Activated naive CD8-positive, alpha-beta T cell treated with anti-CD3 and anti-CD28 coated beads, Interleukin-2, amount 50 U/mL, for 24 hours (primary cell): ENCODE results near the gene SIGLEC1.

Experiments used
- ATAC-seq: fragments of 150-1000 bp; cut with Tn5 transposase; one replicate; pipeline ENCODE4 v1.10.0; 2021
- DNase-seq: peaks from one replicate; pipeline ENCODE4 v3.0.0; 2021
- H3K27ac Mint-ChIP-seq: one replicate; pipeline ENCODE4 v1.8.0; 2021; ENCODE audit warnings: mild to moderate bottlenecking, mixed read lengths
- H3K27me3 Mint-ChIP-seq: one replicate; pipeline ENCODE4 v1.8.0; 2021; ENCODE audit warnings: mixed read lengths
- H3K36me3 Mint-ChIP-seq: one replicate; pipeline ENCODE4 v1.8.0; 2021; ENCODE audit warnings: low read depth, mixed read lengths
- H3K4me1 Mint-ChIP-seq: one replicate; pipeline ENCODE4 v1.8.0; 2021; ENCODE audit warnings: mixed read lengths
- H3K4me3 Mint-ChIP-seq: one replicate; pipeline ENCODE4 v1.8.0; 2021; ENCODE audit warnings: mild to moderate bottlenecking, moderate library complexity, mixed read lengths
- H3K9me3 Mint-ChIP-seq: one replicate; pipeline ENCODE4 v1.8.0; 2021; ENCODE audit warnings: mixed read lengths

The SIGLEC1 gene

GRCh38 chr20:3738111-3739053 is 26.0 kb upstream of the SIGLEC1 start:
- no peaks in the 10 kb centered on the region for H3K4me1 Mint-ChIP-seq
- H3K9me3 Mint-ChIP-seq: no peaks in the 10 kb centered on the region

GRCh38 chr20:3735768-3736167 is 23.4 kb upstream of the SIGLEC1 start:
- Mint-ChIP-seq H3K4me1 (no peaks in the 10 kb centered on the region), H3K27me3 (peaks cover 26% of the 10 kb centered on the region), H3K27ac (no peak overlapping the region), H3K36me3 (no peaks in the 10 kb centered on the region), H3K4me3 (no peak overlapping the region), H3K9me3 (no peaks in the 10 kb centered on the region)
- ATAC-seq (no peak), DNase-seq (no peak)

More at GRCh38 chr20:3738111-3739053, 26.0 kb upstream of the SIGLEC1 start:
- DNase-seq: no peak
- no peak overlapping the region for H3K27ac Mint-ChIP-seq
- no peak overlapping the region for H3K4me3 Mint-ChIP-seq
- no peaks in the 10 kb centered on the region for H3K36me3 Mint-ChIP-seq
- no peak for ATAC-seq
- peaks cover 7% of the 10 kb centered on the region for H3K27me3 Mint-ChIP-seq

DNA sequence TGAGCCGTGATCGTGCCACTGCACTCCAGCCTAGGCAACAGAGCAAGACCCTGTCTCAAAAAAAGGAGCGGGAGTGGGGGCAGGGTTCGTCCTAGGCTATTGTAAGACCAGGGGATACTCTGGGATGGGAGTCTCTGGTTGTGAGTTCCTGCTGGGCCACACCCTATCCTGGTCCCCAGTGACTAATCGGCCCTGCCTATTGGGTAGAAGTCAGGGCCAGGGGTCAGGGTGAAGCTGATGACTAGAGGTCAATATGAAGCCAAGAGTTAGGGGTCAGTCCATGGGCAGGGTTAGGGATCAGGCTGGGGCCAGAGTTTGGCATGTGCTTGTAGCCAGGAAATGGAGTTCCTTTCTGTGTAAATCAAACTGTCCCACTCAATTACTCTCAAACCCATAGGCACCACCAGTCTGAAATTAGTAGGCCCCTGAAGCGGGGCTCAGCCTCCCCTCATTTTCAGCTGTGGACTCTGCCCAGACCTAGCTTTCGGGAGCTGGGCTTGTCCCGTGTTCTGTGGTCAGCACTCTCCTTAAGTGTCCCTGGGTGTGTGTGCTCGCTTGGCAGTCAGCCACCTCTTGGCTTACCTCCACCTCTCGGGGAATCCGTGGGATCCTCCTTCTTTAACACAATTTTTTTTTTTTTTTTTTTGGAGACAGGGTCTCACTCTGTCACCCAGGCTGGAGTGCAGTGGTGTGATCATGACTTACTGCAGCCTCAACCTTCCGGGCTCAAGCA is 21.9 kb upstream of the SIGLEC1 start:
- ATAC-seq: no peak
- no peaks in the 10 kb centered on the region for H3K36me3 Mint-ChIP-seq
- no peak overlapping the region for H3K4me3 Mint-ChIP-seq
- H3K4me1 Mint-ChIP-seq: no peaks in the 10 kb centered on the region
- H3K9me3 Mint-ChIP-seq: no peaks in the 10 kb centered on the region
- H3K27me3 Mint-ChIP-seq: peaks cover 33% of the 10 kb centered on the region
- DNase-seq: no peak
- H3K27ac Mint-ChIP-seq: no peak overlapping the region

- DNase-seq: no peak
- H3K4me3 Mint-ChIP-seq: no peak overlapping the region
- H3K27ac Mint-ChIP-seq: no peak overlapping the region
- H3K4me1 Mint-ChIP-seq: no peaks in the 10 kb centered on the region
- ATAC-seq: no peak
- H3K27me3 Mint-ChIP-seq: peaks cover 35% of the 10 kb centered on the region
- H3K36me3 Mint-ChIP-seq: no peaks in the 10 kb centered on the region
- H3K9me3 Mint-ChIP-seq: no peaks in the 10 kb centered on the region
Observed at GRCh38 chr20:3733119-3733995, 21.0 kb upstream of the SIGLEC1 start.

DNA sequence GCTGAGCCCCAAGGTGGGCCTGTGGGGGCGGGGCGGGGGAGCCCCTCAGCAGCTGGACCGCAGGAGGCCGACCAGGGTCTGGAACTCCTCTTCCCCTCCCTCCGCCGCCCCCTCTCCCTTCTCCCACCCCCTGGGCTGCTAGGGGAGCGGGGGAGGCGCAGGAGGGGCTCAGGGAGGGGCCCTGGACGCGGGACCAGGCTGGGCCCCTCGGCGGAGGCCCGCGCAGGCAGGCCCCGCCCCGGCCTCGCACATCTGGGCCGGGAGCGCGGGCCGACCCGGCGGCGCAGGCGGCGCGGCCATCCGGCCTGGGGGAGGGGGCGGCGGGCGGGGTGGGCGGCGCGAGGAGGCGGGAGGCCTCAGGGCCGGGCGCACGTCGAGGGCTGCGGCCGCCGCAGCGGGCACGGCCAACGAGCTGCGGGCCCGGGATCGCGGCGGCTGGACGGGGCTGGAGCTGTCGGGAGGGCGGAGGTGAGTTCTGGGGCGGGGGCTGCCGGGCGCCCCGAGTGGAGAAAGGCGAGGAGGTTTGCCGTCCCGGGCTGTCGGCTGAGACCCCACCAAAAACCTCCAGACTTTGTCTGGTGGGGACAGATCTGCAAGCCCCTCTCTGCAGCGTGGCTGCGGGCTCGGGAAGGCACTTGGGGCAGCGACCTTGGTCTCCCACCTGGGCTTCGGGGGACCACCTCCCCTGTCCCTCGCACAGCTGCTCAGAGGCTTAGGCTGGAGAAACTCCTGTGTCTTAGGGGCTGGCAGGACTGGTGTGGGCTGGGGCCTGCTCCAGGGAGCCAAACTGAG is 20.1 kb upstream of the SIGLEC1 start, which contains the start of gene HSPA12B:
HSPA12B (plus strand) TSS at position 359 of the 792 bp plus-strand sequence. CDS start 5,990 bp downstream, outside the sequence.
- Mint-ChIP-seq H3K36me3 (no peaks in the 10 kb centered on the region), H3K27ac (no peak within 1 kb of the TSS), H3K27me3 (peaks cover 42% of the 10 kb centered on the region), H3K4me1 (no peaks in the 10 kb centered on the region), H3K4me3 (no peak within 1 kb of the TSS), H3K9me3 (no peaks in the 10 kb centered on the region)
- DNase-seq: no peak
- no peak for ATAC-seq

- H3K9me3 Mint-ChIP-seq: no peaks in the 10 kb centered on the region
- no peaks in the 10 kb centered on the region for H3K4me1 Mint-ChIP-seq
- H3K27ac Mint-ChIP-seq: no peak overlapping the region
- H3K27me3 Mint-ChIP-seq: peaks cover 48% of the 10 kb centered on the region
- H3K4me3 Mint-ChIP-seq: no peak overlapping the region
- no peaks in the 10 kb centered on the region for H3K36me3 Mint-ChIP-seq
- ATAC-seq (no peak), DNase-seq (no peak)
Observed at GRCh38 chr20:3731944-3732326, 19.5 kb upstream of the SIGLEC1 start.

- no peak for DNase-seq
- H3K4me1 Mint-ChIP-seq: no peaks in the 10 kb centered on the region
- no peak overlapping the region for H3K4me3 Mint-ChIP-seq
- H3K27ac Mint-ChIP-seq: no peak overlapping the region
- no peaks in the 10 kb centered on the region for H3K9me3 Mint-ChIP-seq
- peaks cover 49% of the 10 kb centered on the region for H3K27me3 Mint-ChIP-seq
- ATAC-seq: no peak
- H3K36me3 Mint-ChIP-seq: no peaks in the 10 kb centered on the region
Observed at GRCh38 chr20:3730803-3731672, 18.6 kb upstream of the SIGLEC1 start.

GRCh38 chr20:3729811-3730540 is 17.6 kb upstream of the SIGLEC1 start:
- H3K9me3 Mint-ChIP-seq: no peaks in the 10 kb centered on the region
- no peaks in the 10 kb centered on the region for H3K36me3 Mint-ChIP-seq
- ATAC-seq (no peak), DNase-seq (no peak)
- H3K4me1 Mint-ChIP-seq: no peaks in the 10 kb centered on the region
- H3K27ac Mint-ChIP-seq: no peak overlapping the region
- H3K4me3 Mint-ChIP-seq: no peak overlapping the region
- peaks cover 50% of the 10 kb centered on the region for H3K27me3 Mint-ChIP-seq

GRCh38 chr20:3729378-3729777 is 17.0 kb upstream of the SIGLEC1 start:
- Mint-ChIP-seq H3K4me1 (no peaks in the 10 kb centered on the region), H3K27me3 (peaks cover 48% of the 10 kb centered on the region), H3K36me3 (no peaks in the 10 kb centered on the region), H3K27ac (no peak overlapping the region), H3K4me3 (no peak overlapping the region), H3K9me3 (no peaks in the 10 kb centered on the region)
- no peak for DNase-seq
- no peak for ATAC-seq

DNA sequence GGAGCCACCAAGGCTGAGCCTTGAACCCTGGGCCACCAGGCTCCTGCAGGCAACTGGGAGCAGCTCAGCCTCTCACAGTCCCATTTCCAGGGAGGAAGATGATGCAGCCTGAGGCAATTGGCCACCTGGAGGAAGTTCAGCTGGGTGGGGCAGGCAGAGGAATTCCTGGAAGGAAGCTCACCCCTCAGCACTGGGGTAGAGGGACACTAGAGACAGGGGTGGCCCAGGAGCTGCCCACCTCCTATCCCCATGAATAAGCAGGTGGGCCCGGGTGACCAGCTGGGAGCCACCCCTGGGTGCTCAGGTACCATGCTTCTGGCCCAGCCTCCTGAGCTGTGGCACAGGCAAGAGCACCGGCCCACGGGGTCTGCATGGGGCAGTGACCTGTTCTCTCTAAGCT is 16.5 kb upstream of the SIGLEC1 start:
- H3K4me3 Mint-ChIP-seq: no peak overlapping the region

DNA sequence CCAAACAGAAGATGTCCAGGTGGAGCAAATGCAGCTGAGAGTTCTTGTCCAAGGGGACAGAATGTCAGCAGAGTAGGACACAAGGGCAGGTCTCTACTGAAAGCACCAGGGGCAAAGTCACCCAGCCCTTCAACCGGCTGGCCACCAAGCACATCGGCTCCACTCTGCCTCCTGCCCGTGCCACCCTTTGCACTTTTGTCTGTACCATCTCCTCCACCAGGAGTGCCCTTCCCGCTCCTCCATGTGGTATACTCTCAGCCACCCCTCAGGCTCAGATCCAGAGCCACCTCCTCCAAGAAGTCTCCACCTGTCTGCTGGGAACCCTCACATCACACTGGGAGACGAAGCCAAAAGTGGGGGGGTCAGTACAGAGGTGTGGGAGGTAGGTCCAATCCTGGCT is 16.0 kb upstream of the SIGLEC1 start:
- Mint-ChIP-seq H3K27ac (no peak overlapping the region), H3K4me3 (no peak overlapping the region), H3K9me3 (no peaks in the 10 kb centered on the region), H3K36me3 (no peaks in the 10 kb centered on the region), H3K27me3 (peaks cover 48% of the 10 kb centered on the region), H3K4me1 (no peaks in the 10 kb centered on the region)
- ATAC-seq (no peak), DNase-seq (no peak)

More for the DNA sequence above, 16.5 kb upstream of the SIGLEC1 start:
- ATAC-seq (no peak), DNase-seq (no peak)
- Mint-ChIP-seq H3K36me3 (no peaks in the 10 kb centered on the region), H3K4me1 (no peaks in the 10 kb centered on the region), H3K9me3 (no peaks in the 10 kb centered on the region), H3K27ac (no peak overlapping the region), H3K27me3 (peaks cover 51% of the 10 kb centered on the region)

- ATAC-seq (no peak), DNase-seq (no peak)
- Mint-ChIP-seq H3K9me3 (no peaks in the 10 kb centered on the region), H3K4me3 (no peak overlapping the region), H3K36me3 (no peaks in the 10 kb centered on the region), H3K27ac (no peak overlapping the region), H3K4me1 (no peaks in the 10 kb centered on the region), H3K27me3 (peaks cover 43% of the 10 kb centered on the region)
Observed at GRCh38 chr20:3727401-3728021, 15.1 kb upstream of the SIGLEC1 start.
